Nephron progenitor cell (in vitro differentiated cells): ENCODE data around the gene LY6G5C.

Source experiments
- DNase-seq: peaks from one replicate; pipeline ENCODE4 v3.0.0; 2021
- H3K27ac Mint-ChIP-seq: 2 replicates; pipeline ENCODE4 v1.8.0; 2021; ENCODE audit warnings: mild to moderate bottlenecking, moderate library complexity, mixed read lengths
- H3K27me3 Mint-ChIP-seq: 2 replicates; pipeline ENCODE4 v1.8.0; 2021; ENCODE audit warnings: mild to moderate bottlenecking, low read depth, mixed read lengths; ENCODE audit not compliant: poor library complexity
- H3K36me3 Mint-ChIP-seq: 2 replicates; pipeline ENCODE4 v1.8.0; 2021; ENCODE audit warnings: low read depth, mixed read lengths
- H3K4me1 Mint-ChIP-seq: 2 replicates; pipeline ENCODE4 v1.8.0; 2021; ENCODE audit warnings: mixed read lengths
- H3K4me3 Mint-ChIP-seq: 2 replicates; pipeline ENCODE4 v1.8.0; 2021; ENCODE audit warnings: mild to moderate bottlenecking, moderate library complexity, mixed read lengths
- H3K9me3 Mint-ChIP-seq: 2 replicates; pipeline ENCODE4 v1.8.0; 2021; ENCODE audit warnings: mild to moderate bottlenecking, moderate library complexity, mixed read lengths
- TF ChIP-seq, protein P1 (sequence below): fragments of 200-600 bp; sonication (generic); IDR thresholded peaks from 2 replicates; pipeline ENCODE4 v1.5.0; 2021; ENCODE audit warnings: antibody characterized with exemption

The LY6G5C gene

DNA sequence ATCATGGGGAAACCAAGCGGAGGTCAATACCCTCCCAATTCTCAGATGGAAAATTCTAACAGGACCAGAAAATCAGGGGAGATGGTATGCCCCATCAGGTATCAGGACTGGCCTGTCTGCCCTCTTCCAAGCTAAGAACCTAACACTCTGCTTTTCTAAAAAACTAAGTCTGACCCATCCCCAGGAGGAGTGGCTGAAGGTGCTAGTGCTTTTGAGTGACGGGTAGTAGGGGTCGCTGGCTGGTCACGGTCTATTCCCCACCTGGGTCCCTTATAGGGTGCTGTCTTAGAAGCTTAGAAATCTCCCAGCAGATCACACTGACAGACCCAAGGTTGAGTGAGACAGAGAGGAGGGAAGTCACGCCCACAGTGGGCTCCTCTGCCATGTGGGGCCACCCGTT lies 12.7 kb upstream of the LY6G5C start:
- peaks cover 25% of the 10 kb centered on the region for H3K4me1 Mint-ChIP-seq
- H3K9me3 Mint-ChIP-seq: no peaks in the 10 kb centered on the region
- H3K27me3 Mint-ChIP-seq: no peaks in the 10 kb centered on the region
- TF ChIP-seq, protein P1, sequence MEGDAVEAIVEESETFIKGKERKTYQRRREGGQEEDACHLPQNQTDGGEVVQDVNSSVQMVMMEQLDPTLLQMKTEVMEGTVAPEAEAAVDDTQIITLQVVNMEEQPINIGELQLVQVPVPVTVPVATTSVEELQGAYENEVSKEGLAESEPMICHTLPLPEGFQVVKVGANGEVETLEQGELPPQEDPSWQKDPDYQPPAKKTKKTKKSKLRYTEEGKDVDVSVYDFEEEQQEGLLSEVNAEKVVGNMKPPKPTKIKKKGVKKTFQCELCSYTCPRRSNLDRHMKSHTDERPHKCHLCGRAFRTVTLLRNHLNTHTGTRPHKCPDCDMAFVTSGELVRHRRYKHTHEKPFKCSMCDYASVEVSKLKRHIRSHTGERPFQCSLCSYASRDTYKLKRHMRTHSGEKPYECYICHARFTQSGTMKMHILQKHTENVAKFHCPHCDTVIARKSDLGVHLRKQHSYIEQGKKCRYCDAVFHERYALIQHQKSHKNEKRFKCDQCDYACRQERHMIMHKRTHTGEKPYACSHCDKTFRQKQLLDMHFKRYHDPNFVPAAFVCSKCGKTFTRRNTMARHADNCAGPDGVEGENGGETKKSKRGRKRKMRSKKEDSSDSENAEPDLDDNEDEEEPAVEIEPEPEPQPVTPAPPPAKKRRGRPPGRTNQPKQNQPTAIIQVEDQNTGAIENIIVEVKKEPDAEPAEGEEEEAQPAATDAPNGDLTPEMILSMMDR: no peak
- no peak overlapping the region for H3K27ac Mint-ChIP-seq
- H3K36me3 Mint-ChIP-seq: peaks cover 60% of the 10 kb centered on the region
- DNase-seq: no peak
- no peak overlapping the region for H3K4me3 Mint-ChIP-seq

DNA sequence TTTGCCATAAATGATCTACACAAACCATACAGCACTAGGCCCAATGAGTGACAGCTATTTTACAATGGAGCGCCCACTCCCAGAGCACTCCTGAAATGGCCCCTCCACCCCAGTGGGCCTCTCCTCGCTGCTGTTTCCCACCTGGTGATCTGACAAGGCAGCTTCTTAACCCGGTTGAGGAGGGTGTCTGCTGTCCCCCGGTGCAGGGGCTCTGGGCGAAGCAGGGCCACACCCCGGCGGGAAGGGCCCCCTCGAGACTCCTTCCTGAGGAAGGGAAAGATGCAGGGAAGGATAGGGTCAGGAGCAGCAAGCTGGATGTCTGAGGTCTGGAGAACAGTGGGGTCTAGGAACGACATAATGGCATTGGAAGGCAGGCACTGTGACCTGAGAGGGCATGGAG lies 12.0 kb upstream of the LY6G5C start:
- Mint-ChIP-seq H3K4me1 (peaks cover 21% of the 10 kb centered on the region), H3K36me3 (peaks cover 58% of the 10 kb centered on the region), H3K4me3 (no peak overlapping the region), H3K27ac (peak overlapping the region; percentile 19), H3K9me3 (no peaks in the 10 kb centered on the region), H3K27me3 (no peaks in the 10 kb centered on the region)
- TF ChIP-seq, protein P1: no peak
- DNase-seq: no peak

DNA sequence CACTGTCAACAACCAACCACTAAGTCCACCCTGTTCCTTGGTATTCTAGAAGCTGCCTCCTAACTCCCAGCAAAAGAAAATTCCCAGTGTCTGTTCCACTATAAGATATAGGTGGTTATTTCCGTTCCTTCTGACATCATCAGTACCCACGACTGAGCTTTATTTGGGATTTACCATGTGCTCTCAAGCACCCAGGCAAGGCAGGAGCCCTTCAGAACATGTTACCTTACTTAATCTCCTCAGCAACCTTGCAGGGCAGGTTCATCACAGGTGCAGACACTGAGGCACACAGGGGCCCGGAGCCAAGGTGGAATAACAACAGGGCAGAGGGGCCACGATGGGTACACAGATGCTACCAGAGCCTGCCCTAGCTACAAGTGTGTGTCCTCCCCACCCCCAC lies 11.5 kb upstream of the LY6G5C start:
- peak overlapping the region; percentile 76 for H3K27ac Mint-ChIP-seq
- H3K4me3 Mint-ChIP-seq: no peak overlapping the region
- H3K4me1 Mint-ChIP-seq: peaks cover 16% of the 10 kb centered on the region
- H3K36me3 Mint-ChIP-seq: peaks cover 58% of the 10 kb centered on the region
- TF ChIP-seq, protein P1: no peak
- H3K9me3 Mint-ChIP-seq: no peaks in the 10 kb centered on the region
- H3K27me3 Mint-ChIP-seq: no peaks in the 10 kb centered on the region
- DNase-seq: no peak

DNA sequence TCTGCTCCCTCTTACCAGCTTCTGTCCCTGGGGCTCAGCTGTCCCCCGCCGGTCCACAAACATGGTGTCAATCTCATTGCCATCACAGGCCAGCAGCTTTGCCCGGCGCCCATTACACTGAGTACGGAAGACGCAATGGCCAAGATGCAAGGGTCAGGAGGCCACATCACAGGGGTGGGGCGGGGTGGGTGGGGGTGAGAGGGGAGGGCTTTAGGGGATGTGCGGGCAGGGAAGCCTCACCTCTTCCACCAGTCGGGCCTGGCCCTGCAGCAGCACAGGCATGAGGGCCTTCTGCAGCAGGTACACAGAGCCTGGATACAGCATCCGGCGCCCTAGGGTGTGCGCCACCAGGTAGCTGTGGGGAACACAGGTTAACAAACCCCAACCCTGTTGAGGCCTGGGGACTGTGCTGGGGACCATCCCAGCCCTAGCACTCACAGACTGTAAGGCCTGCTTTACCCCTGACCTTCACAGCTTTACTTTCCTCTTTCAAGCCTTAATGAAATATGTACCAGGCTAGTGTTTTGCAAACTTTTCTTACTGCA lies 10.8 kb upstream of the LY6G5C start:
- TF ChIP-seq, protein P1: no peak
- H3K27ac Mint-ChIP-seq: no peak overlapping the region

DNA sequence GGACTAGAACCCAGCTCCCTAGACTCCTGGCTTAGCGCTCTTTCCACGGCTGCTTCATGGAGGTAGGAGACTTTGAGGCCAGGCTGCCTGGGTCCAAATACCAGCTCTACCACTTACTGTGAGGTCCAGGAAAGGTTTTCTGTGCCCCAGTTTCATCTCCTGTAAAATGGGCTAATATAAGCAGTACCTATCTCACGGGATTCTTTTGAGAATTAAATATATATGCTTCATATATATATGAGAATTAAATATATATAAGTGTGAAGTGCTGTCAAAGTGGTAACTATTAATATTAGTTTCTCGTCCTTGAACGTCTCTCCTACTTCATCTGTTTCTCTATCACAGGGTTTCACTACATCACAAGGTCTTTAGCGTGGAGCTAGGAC lies 10.2 kb upstream of the LY6G5C start:
- no peaks in the 10 kb centered on the region for H3K9me3 Mint-ChIP-seq
- no peaks in the 10 kb centered on the region for H3K27me3 Mint-ChIP-seq
- TF ChIP-seq, protein P1: no peak
- H3K4me1 Mint-ChIP-seq: peaks cover 13% of the 10 kb centered on the region
- H3K36me3 Mint-ChIP-seq: peaks cover 58% of the 10 kb centered on the region
- peak overlapping the region; percentile 97 for H3K27ac Mint-ChIP-seq
- DNase-seq: no peak
- H3K4me3 Mint-ChIP-seq: no peak overlapping the region

More for the DNA sequence above, 10.8 kb upstream of the LY6G5C start:
- DNase-seq: no peak
- H3K4me1 Mint-ChIP-seq: peaks cover 13% of the 10 kb centered on the region
- H3K4me3 Mint-ChIP-seq: no peak overlapping the region
- no peaks in the 10 kb centered on the region for H3K9me3 Mint-ChIP-seq
- H3K36me3 Mint-ChIP-seq: peaks cover 58% of the 10 kb centered on the region
- H3K27me3 Mint-ChIP-seq: no peaks in the 10 kb centered on the region
